Common myeloid progenitor, CD34-positive (primary cell): ENCODE data around the gene SKA3.
"Not testable (repeated sequence)": the region's sequence is repeated elsewhere in the genome, so short reads cannot be mapped to it uniquely, and the experiment has no call there.

ENCODE experiments used
- CTCF ChIA-PET: fragments of 350-600 bp; sonication (Branson Sonifier 250); formaldehyde crosslinking; loops from one replicate; lab custom pipeline; 2021; ENCODE audit warnings: antibody characterized with exemption; lab: Charles Lee
- POLR2A ChIA-PET: fragments of 350-600 bp; sonication (Branson Sonifier 250); formaldehyde crosslinking; loops from one replicate; lab custom pipeline; 2021; ENCODE audit warnings: antibody characterized with exemption; lab: Charles Lee
- DNase-seq, 3 donors: peaks; one replicate each; pipeline versions ENCODE4 v3.0.0 to v3.0.0-alpha.2; 2013
- H3K27ac ChIP-seq, 2 experiments: 1 replicate in 1 of 2; 2 replicates in 1 of 2; pipeline ENCODE4 v1.7.0; 2013; ENCODE audit warnings: inconsistent platforms in 2 of 2, low read length in 2 of 2, mild to moderate bottlenecking in 2 of 2, low read depth in 1 of 2, moderate library complexity in 1 of 2; ENCODE audit not compliant: severe bottlenecking in 2 of 2, insufficient read depth in 1 of 2, poor library complexity in 1 of 2
- H3K27me3 ChIP-seq, 5 experiments: replicated peaks in 2 of 5; 1 replicate in 3 of 5; 2 replicates in 2 of 5; pipeline versions ENCODE4 v1.6.1 to v1.7.0; 2013; ENCODE audit warnings: low read length in 4 of 5, mild to moderate bottlenecking in 2 of 5, moderate library complexity in 2 of 5, inconsistent platforms in 1 of 5; ENCODE audit not compliant: insufficient read depth in 5 of 5, control insufficient read depth in 4 of 5
- H3K36me3 ChIP-seq, 4 experiments: 1 replicate in 2 of 4; 2 replicates in 2 of 4; pipeline versions ENCODE4 v1.6.1 to v1.7.0; 2013; ENCODE audit warnings: low read length in 3 of 4, control low read depth in 1 of 4, mild to moderate bottlenecking in 1 of 4; ENCODE audit not compliant: control insufficient read depth in 4 of 4, insufficient read depth in 4 of 4
- H3K4me1 ChIP-seq, 4 experiments: 1 replicate in 3 of 4; 2 replicates in 1 of 4; pipeline versions ENCODE4 v1.6.1 to v1.7.1; 2013; ENCODE audit warnings: low read length in 3 of 4, mild to moderate bottlenecking in 3 of 4, control low read depth in 1 of 4, inconsistent platforms in 1 of 4, moderate library complexity in 1 of 4; ENCODE audit not compliant: control insufficient read depth in 4 of 4, insufficient read depth in 4 of 4; ENCODE audit errors: control extremely low read depth in 1 of 4
- H3K4me3 ChIP-seq, 7 experiments: 1 replicate in 4 of 7; 2 replicates in 3 of 7; pipeline versions ENCODE4 v1.5.1 to v1.7.0; 2013; ENCODE audit warnings: mild to moderate bottlenecking in 7 of 7, low read length in 6 of 7, moderate library complexity in 6 of 7, inconsistent platforms in 2 of 7, low read depth in 2 of 7, control low read depth in 1 of 7; ENCODE audit not compliant: insufficient read depth in 4 of 7, control insufficient read depth in 1 of 7; ENCODE audit errors: extremely low read depth in 1 of 7
- H3K9me3 ChIP-seq, 5 experiments: 1 replicate in 4 of 5; 2 replicates in 1 of 5; pipeline versions ENCODE4 v1.6.1 to v1.7.1; 2013; ENCODE audit warnings: low read length in 4 of 5, mild to moderate bottlenecking in 2 of 5, inconsistent platforms in 1 of 5, low read depth in 1 of 5, moderate library complexity in 1 of 5; ENCODE audit not compliant: control insufficient read depth in 4 of 5, insufficient read depth in 2 of 5; ENCODE audit errors: control extremely low read depth in 1 of 5
- WGBS: methylation state at CpG from one replicate; pipeline ENCODE4 v1.1.5; 2013; ENCODE audit not compliant: insufficient coverage; 5-methylcytosine and 5-hydroxymethylcytosine counted together

SKA3 gene

GRCh38 chr13:21173767-21174166 lies 2.6 kb downstream of the SKA3 start:
- POLR2A ChIA-PET, H3K9me3 ChIP-seq, DNase-seq, H3K4me3 ChIP-seq, CTCF ChIA-PET, H3K27ac ChIP-seq, H3K27me3 ChIP-seq: not testable (repeated sequence)
- Histone ChIP-seq H3K36me3 (peaks cover 0 to 17% (median 7%) of the 10 kb centered on the region in 4 experiments), H3K4me1 (peaks cover 6 to 28% (median 20%) of the 10 kb centered on the region in 4 experiments)
- no CpG with 5 or more reads among the region's 1 CpG for WGBS

GRCh38 chr13:21171420-21171819 lies 4.9 kb downstream of the SKA3 start:
- H3K4me3 ChIP-seq, result no peak overlapping the region
- peaks cover 0 to 29% (median 10%) of the 10 kb centered on the region in 4 experiments for H3K36me3 ChIP-seq
- 100% methylated on average over 2 of the region's 9 CpGs for WGBS
- POLR2A ChIA-PET, result no interaction called here
- no peaks in the 10 kb centered on the region for H3K9me3 ChIP-seq
- CTCF ChIA-PET, result interaction anchor here (0.5 to 0.9 kb wide), 3 partner anchors 22 to 307 kb away, joined by 3 to 4 read pairs (median 3); no protein-coding TSS in a partner anchor
- DNase-seq, result no peak
- H3K4me1 ChIP-seq, result peaks cover 2 to 15% (median 9%) of the 10 kb centered on the region in 4 experiments
- no peak overlapping the region for H3K27ac ChIP-seq
- no peaks in the 10 kb centered on the region for H3K27me3 ChIP-seq

GRCh38 chr13:21165606-21166005 lies 10.7 kb downstream of the SKA3 start:
- 98% methylated on average over 4 of the region's 4 CpGs for WGBS
- CTCF ChIA-PET, result interaction anchor here (0.9 to 1.6 kb wide), 3 partner anchors 11 to 132 kb away, joined by 3 to 4 read pairs (median 3); no protein-coding TSS in a partner anchor
- H3K4me3 ChIP-seq, DNase-seq, POLR2A ChIA-PET, H3K27me3 ChIP-seq, H3K4me1 ChIP-seq, H3K27ac ChIP-seq, H3K9me3 ChIP-seq: not testable (repeated sequence)
- H3K36me3 ChIP-seq, result peaks cover 0 to 29% (median 10%) of the 10 kb centered on the region in 4 experiments

- Histone ChIP-seq H3K4me1 (no peaks in the 10 kb centered on the region), H3K36me3 (peaks cover 2 to 21% (median 10%) of the 10 kb centered on the region in 4 experiments), H3K27me3 (no peaks in the 10 kb centered on the region), H3K27ac (no peak overlapping the region), H3K9me3 (no peaks in the 10 kb centered on the region), H3K4me3 (no peak overlapping the region)
- ChIA-PET CTCF (interaction anchor here (0.6 to 2.7 kb wide), 2 partner anchors 10 to 11 kb away, joined by 3 to 11 read pairs; no protein-coding TSS in a partner anchor), POLR2A (interaction anchor here (0.6 kb wide), 1 partner anchor 198 kb away, joined by 4 read pairs; no protein-coding TSS in a partner anchor)
- no peak for DNase-seq
- no CpG with 5 or more reads among the region's 4 CpGs for WGBS
These were observed 11.7 kb downstream of the SKA3 start for GRCh38 chr13:21164631-21165030.

GRCh38 chr13:21152251-21152899 lies 24.0 kb downstream of the SKA3 start:
- no peak overlapping the region for H3K4me3 ChIP-seq
- CTCF ChIA-PET, result interaction anchor here (3.2 kb wide), 1 partner anchor 11 kb away, joined by 11 read pairs; no protein-coding TSS in a partner anchor
- POLR2A ChIA-PET, result no interaction called here
- no peak overlapping the region for H3K27ac ChIP-seq
- H3K36me3 ChIP-seq, result peaks cover 17 to 38% (median 23%) of the 10 kb centered on the region in 4 experiments
- DNase-seq, result no peak
- no peaks in the 10 kb centered on the region for H3K27me3 ChIP-seq
- H3K4me1 ChIP-seq, result peaks cover 6 to 17% (median 11%) of the 10 kb centered on the region in 4 experiments
- WGBS, result 98% methylated on average over 6 of the region's 8 CpGs
- no peaks in the 10 kb centered on the region for H3K9me3 ChIP-seq

- POLR2A ChIA-PET, result interaction anchor here (0.5 to 1.3 kb wide), 2 partner anchors 26 to 105 kb away, joined by 3 read pairs; partner anchors contain the start of genes MRPL57 and SKA3
- H3K4me1 ChIP-seq, result peaks cover 6 to 17% (median 11%) of the 10 kb centered on the region in 4 experiments
- peaks cover 18 to 47% (median 32%) of the 10 kb centered on the region in 4 experiments for H3K36me3 ChIP-seq
- no peaks in the 10 kb centered on the region for H3K27me3 ChIP-seq
- CTCF ChIA-PET, result interaction anchor here (1.0 to 1.6 kb wide), 5 partner anchors 9 to 227 kb away, joined by 3 to 6 read pairs (median 3); no protein-coding TSS in a partner anchor
- peak overlapping the region in 1 of 2 experiments; percentile 19 for H3K27ac ChIP-seq
- WGBS, result no CpG with 5 or more reads among the region's 1 CpG
- H3K4me3 ChIP-seq, result peak overlapping the region in 1 of 7 experiments; percentile 22
- H3K9me3 ChIP-seq, result no peaks in the 10 kb centered on the region
- DNase-seq, result peak in 2 of 3 donors; percentile 35 to 42
These were observed 26.3 kb downstream of the SKA3 start for GRCh38 chr13:21150013-21150412.
